HG03432 (cell line): ENCODE measurements around the gene PBX4.

Experiments used
- ATAC-seq: cut with Tn5 transposase; IDR thresholded peaks from one replicate; pipeline ENCODE4 v1.9.1; 2021; ENCODE audit warnings: mild to moderate bottlenecking, moderate library complexity; ENCODE audit not compliant: unreplicated experiment

The PBX4 gene

DNA sequence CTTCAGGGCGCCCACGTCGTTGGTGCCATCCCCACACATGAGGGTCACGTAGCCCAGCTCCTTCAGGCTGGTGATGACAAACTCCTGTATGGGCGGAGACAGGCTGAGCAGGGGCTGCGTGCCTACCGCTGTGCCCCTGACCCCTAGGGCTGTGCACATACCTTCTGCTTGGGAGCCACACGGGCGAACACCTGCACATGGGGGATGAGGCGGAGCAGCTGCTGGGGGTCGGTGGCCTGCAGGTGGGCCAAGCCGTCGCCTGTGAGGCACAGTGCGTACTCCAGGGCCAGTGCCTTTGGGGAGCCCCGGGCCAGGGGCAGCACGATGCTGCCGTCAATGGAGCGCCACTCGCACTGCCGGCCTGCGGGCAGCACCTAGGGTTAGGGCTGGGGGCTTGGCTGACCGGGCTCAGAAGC lies 31.1 kb upstream of the PBX4 start:
- no peak for ATAC-seq

- ATAC-seq = no peak
Observed at GRCh38 chr19:19649155-19649554, 30.7 kb upstream of the PBX4 start.

DNA sequence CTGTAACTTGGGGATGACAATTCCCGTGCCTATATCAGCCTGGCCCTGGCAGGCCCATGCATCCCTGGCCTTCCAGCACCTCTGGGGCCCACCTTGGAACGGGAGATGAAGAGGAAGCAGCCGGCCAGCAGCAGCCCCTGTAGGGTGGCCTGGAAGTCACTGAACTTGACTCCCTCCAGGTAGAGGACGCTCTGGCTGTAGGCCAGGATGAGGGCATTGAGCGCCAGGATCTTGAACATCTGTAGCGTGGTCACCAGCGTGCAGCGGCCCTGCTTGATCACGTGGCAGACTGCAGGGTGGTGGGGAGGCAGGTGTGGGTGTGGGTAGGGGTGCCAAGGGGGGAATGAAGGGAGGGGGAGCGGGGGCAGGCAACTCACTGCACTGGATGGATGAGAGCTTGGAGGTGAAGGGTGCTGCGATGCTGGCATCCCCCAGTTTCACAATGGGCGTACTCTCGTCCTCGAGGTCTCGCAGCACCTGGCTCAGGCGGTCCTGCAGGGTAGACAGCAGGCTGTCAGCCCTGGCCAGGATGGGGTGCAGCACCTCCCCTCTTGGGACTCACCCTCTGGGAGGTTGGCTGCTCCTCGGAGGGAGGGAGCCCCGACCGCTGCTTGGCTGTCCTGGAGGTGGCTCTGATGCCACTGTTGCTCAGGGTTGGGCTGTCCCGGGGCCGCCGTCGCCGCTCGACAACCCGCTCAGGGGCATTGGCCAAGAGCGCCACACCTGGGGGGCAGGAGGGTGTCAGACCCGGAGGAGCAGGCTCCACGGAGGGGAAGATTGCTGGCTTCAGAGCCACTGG lies 28.7 kb upstream of the PBX4 start:
- no peak for ATAC-seq

DNA sequence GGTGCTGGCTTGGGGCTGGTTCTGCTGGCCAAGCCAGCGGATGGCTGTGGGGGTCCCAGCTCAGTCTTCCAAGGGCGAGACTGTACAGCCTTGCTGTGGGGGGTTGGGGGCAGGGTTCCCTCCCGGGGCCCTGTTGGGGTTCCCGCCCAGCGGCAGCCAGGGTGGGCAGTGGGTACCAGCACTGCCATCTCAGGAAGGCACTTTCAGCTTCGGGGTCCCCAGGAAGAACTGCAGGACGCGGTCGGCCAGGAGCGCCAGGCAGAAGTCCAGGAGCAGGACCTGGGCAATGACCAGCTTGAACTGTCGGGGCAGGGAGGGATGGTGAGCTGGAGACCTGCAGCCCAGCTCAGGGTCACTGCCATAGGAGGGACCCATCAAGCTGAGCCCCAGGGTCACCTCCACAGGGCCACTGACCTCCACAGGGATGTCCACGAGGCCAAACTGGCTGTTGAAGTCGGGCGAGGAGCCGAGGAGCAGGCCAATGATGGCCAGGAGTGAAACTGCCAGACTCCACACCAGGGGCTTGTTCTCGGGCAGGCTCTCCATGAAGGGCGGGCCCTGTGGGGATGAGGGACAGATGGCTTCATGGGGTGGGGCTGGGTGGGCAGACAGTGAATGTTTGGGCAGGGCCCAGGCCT lies 26.9 kb upstream of the PBX4 start:
- ATAC-seq = no peak

DNA sequence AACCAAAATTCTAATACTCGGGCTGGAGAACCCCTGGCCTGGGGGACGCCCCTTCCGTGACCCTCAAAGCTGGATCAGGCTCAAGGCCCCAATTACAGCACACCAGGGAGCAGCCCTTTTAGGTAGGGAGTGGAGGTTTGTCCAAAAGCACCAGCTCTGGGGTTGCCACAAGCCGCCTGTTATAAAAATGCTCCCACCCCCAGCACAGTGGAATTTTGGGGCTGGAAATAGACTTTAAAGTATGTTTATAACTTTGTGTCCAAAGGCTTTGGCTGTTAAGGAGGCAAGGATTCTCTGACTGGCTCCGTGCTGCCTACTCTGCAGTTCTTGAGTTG lies 25.5 kb upstream of the PBX4 start:
- ATAC-seq = no peak

DNA sequence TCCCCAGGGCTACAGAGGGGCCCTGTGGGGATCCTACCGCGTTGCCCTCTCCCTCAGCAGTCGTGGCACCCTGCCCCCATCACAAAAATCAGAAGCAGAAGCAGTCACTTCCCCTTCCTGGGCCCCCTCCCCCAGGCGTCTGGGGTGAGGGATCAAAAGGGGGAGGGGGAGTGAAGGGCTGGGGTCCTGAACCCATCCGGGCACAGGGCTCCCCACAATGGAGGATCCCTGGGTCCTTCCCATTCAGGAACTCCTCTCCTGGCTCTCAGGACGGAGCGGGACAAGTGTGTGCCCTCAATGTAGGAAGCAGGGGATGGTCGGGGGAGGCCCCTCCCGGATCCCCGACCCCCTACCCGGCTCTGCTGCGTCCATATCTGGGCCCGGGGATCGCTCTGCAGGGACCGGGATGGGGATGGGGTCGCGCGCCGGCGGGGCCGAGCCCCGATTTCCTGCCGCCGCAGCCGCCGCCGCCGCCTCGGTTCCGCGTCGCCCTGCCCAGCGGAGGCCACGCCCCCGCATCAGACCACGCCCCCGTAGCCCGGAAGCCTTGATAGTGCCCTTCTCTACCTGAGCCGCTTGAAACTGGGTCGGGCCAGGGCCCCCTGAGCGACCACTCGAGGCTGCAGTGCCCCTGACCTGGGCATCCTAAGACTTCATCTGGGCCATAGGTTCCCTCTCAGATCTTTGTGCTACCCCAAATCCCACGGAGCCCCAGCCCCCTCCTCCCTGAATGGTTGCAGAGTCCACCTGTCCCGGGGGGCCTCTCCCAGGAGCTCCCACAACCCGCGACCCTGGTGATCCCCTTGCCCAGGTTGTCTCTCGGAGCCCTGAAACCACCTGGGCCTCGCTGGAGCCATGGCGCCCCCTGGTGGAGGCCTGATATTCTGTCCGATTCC lies 24.9 kb upstream of the PBX4 start, which contains the start of gene GMIP:
Gene GMIP, minus strand, starts transcription at position 500 of the 896 bp plus-strand sequence. Its CDS starts 128 bp downstream, at position 372.
- peak; percentile 83 for ATAC-seq

DNA sequence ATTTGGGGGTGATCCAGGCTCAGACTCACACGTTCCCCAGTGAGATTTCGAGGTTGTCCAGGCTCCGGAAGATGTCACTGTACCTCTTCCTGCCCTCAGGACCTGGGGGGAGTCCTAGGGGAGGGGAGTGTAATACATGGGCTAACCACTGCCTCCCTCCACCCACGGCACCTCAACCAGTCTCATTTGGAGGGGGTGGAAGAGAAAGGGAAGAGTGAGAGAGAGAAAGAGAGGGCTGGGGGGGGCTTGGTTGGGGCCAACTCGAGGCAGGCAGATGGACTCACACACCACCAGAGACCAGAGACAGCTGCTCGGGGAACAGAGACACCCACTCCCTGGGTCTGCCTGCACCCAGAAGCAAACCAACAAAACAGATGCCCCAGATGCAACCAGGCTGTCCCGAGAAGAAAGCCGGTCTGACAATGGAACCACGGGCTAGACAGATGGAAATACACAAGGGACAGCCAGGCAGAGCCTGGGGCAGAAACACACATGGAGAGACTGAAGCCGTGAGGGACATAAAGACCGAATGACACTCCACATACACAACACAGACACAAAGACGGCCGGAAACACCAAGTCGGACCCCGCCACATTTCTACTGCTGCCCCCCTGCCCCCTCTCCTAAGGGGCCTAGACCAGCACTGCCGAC lies 24.1 kb upstream of the PBX4 start:
- ATAC-seq = peak; percentile 13

DNA sequence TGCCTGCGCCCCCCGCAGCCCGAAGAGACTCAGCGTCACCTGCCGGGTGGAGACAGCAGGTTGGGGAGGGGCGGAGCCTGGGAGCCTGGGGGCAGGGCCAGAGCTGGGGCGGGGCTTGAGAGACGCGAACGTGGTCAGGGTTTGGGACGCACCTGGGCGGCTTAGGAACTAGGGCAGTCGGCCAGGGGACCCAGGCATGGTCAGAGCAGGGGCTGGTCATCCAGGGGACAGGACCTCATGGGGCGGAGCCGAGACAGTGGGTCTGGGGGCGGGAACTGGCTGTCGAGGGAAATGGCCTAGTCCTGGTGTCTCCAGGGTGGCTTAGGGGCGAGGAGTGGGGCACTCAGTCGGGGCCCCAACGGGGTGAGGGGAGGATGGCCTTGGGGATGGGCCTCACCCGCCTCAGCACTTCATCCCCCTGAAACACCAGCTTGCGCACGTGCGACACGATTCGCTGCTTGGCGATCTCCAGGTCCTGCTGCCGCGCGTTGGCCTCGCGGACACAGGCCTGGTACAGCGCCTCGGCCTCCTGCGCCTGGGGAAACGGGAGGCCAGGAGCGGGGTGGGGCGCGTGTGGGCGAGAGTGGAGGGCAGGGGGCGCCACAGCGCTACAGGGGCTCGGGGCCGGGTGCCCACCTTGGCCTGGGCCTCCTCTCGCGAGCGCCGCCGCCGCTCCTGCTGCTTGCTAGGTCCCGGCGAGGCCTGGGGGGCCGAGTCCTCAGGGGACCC lies 19.2 kb upstream of the PBX4 start:
- no peak for ATAC-seq

GRCh38 chr19:19637186-19637522 lies 18.7 kb upstream of the PBX4 start:
- ATAC-seq = no peak

GRCh38 chr19:19636573-19637185 lies 18.2 kb upstream of the PBX4 start:
- ATAC-seq = no peak

GRCh38 chr19:19635313-19635702 lies 16.8 kb upstream of the PBX4 start:
- no peak for ATAC-seq

DNA sequence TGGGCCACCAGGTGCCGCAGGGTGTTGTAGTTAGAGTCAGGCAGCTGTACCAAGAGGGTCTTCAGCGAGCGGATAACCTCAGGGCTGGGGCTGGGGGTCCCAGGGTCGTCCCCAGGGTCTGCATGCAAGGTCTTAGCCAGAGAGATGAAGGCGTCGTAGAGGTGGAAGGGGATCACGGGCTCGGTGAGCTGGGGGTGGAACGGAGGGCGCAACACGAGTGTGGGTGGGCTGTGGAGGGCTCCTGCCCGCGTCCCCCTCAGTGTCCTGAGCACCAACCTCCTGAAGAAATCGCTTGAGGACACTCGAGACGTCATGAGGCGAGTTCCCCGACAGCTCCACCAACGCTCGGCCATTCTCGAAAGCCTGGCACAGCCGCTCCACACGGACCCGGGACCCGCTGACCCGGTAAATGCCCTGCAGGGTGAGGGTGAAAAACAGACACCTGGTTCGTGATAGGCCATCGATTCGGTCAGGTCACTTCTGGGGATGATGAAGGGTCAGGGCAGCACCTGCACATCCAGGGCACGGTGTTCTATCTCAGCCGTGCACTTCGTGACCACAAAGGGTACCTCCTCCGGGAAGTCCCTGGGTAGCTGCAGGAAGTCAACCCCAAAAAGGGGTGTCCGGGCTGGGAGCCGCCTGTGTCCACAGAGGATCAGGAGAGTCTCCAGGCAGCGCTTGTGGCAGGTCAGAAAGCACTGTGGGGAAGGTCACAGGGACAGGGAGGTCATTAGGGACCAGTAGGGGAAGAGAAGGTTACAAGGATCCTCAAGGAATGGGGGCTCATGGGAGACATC lies 16.2 kb upstream of the PBX4 start:
- ATAC-seq = no peak

- ATAC-seq = no peak
Observed at GRCh38 chr19:19633711-19634515, 15.4 kb upstream of the PBX4 start.

GRCh38 chr19:19632661-19633060 lies 14.2 kb upstream of the PBX4 start:
- no peak for ATAC-seq

DNA sequence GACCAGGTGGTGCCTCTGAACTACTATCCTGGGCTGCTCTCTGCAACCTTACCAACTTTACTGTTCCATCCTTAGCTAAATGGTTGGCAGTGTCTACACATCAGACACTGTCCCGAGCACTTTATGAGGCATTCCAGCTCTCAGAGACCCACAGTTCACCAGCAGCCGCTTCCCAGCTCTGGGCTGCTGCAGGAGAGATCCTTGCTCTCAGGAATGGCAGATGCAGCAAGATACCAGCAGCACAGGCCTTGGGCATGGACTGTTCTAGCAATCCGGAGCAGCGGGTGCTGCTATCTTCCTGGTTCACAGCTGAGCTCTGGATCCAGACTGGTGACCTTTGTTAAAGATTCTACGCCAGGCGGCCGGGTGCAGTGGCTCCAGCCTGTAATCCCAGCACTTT lies 12.9 kb upstream of the PBX4 start:
- ATAC-seq = no peak

GRCh38 chr19:19630426-19630825 lies 11.9 kb upstream of the PBX4 start:
- ATAC-seq = no peak

DNA sequence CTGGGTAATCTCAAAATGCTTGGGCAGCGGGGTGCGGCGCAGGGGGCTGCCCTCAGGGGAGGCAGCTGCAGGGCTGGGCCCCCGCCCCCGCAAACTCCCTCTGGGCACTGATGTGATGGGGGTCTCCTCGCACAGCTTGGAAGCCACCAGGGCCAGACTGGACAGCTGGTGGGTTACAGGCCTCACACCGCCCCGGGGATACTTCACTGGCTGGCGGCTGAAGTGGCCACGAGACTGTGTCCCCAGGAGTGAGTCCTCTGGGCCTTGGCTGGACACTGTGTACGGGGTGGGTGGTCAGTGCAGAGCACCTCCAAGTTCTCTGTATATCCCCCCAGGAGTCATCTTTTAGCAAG lies 11.6 kb upstream of the PBX4 start:
- ATAC-seq = no peak

- ATAC-seq = peak; percentile 23
Observed at GRCh38 chr19:19628501-19629134, 10.1 kb upstream of the PBX4 start.
